AG04449 (cell line): ENCODE results near the gene OTOP1.
"Not testable (repeated sequence)": the region's sequence is repeated elsewhere in the genome, so short reads cannot be mapped to it uniquely, and the experiment has no call there.

ENCODE experiments used
- CTCF ChIA-PET: fragments of 350-600 bp; formaldehyde crosslinking; extraction: SDS; loops from one replicate; lab custom pipeline; 2021; ENCODE audit warnings: antibody characterized with exemption; lab: Yijun Ruan, JAX
- POLR2A ChIA-PET: fragments of 400-600, 350-600 bp; formaldehyde crosslinking; extraction: SDS; loops from one replicate; lab custom pipeline; 2020; ENCODE audit warnings: antibody characterized with exemption, inconsistent platforms; lab: Yijun Ruan, JAX
- DNase-seq: peaks from one replicate; pipeline ENCODE4 v3.0.0-alpha.2; 2010; ENCODE audit warnings: low read depth, low spot score
- H3K4me3 ChIP-seq: 2 replicates; pipeline ENCODE4 v1.5.1; 2011; ENCODE audit warnings: low read depth, mild to moderate bottlenecking, control low read depth, low read length
- TF ChIP-seq, protein P1 (sequence below): IDR thresholded peaks from one replicate; pipeline ENCODE4 v1.5.1; 2011; ENCODE audit warnings: mild to moderate bottlenecking, moderate library complexity, low read length, control low read depth, inconsistent platforms; ENCODE audit not compliant: insufficient read depth; ENCODE audit errors: missing control alignments

OTOP1 gene

DNA sequence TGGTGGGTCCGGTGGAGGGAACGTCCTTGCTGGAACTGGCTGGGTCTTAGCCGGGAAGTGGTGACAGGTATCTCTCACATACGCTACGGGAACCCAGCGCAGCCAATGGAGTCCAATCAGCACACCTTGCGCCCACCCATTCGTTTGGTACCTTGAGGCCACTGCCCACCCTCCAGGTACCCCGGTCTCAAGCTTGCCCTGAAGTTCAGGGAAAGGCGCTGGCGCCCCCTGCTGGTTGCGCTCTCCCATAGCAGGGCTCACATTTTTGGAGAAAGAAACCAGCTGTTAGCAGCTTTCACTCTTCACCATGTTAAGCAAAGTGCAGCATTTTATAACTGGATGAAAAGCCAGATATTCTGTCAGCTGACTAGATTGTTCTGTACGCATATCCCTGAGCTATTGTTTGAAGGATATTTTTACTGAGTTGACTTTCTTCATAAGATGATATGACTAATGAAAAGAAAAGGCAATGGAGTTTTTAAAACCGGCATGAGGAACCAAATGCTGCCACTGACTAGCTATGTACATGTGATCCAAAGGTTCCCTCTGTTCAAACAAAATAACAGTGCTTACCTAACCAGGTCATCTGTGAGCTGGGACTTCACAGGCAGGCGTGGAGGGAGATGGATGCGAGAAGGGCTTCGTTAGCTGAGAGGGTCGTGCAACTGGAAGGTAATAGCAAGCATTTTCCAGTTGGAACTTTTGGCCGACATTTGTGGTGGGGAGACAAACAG is 43.7 kb downstream of the OTOP1 start:
- POLR2A ChIA-PET: no interaction called here
- H3K4me3 ChIP-seq: no peak overlapping the region
- CTCF ChIA-PET: interaction anchor here (0.9 to 1.2 kb wide), 2 partner anchors 76 to 702 kb away, joined by 3 read pairs; no protein-coding TSS in a partner anchor
- TF ChIP-seq, protein P1, sequence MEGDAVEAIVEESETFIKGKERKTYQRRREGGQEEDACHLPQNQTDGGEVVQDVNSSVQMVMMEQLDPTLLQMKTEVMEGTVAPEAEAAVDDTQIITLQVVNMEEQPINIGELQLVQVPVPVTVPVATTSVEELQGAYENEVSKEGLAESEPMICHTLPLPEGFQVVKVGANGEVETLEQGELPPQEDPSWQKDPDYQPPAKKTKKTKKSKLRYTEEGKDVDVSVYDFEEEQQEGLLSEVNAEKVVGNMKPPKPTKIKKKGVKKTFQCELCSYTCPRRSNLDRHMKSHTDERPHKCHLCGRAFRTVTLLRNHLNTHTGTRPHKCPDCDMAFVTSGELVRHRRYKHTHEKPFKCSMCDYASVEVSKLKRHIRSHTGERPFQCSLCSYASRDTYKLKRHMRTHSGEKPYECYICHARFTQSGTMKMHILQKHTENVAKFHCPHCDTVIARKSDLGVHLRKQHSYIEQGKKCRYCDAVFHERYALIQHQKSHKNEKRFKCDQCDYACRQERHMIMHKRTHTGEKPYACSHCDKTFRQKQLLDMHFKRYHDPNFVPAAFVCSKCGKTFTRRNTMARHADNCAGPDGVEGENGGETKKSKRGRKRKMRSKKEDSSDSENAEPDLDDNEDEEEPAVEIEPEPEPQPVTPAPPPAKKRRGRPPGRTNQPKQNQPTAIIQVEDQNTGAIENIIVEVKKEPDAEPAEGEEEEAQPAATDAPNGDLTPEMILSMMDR: peak; percentile 58
- no peak for DNase-seq

DNA sequence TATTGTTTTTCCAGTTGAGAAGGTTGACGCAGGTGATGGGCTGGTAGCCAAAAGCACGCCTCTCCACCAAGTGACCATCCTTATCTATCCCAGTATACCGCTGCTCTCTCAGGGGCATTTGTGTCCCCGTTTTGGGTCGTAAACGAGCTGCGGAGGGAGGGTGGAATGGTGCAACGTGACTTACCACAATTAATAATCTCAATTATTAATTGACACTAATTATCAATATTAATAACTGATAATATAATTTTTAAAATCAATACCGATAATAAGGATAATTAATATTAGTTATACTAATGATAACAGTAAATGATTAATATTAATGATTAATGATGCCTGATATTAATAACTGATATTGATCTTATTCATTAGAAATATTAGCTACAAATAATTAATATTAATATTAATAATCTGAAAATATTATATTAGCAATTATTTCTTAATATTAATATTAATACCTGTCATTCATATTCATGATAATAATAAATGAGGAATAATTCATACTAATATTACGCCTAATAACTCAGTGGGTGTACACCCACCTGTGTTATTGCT is 56.1 kb downstream of the OTOP1 start:
- TF ChIP-seq, protein P1: no peak
- H3K4me3 ChIP-seq: no peak overlapping the region
- no peak for DNase-seq
- ChIA-PET POLR2A (no interaction called here), CTCF (no interaction called here)

GRCh38 chr4:4167981-4168780 is 58.5 kb downstream of the OTOP1 start:
- CTCF ChIA-PET, H3K4me3 ChIP-seq, POLR2A ChIA-PET, DNase-seq: not testable (repeated sequence)

- POLR2A ChIA-PET, CTCF ChIA-PET, DNase-seq, H3K4me3 ChIP-seq: not testable (repeated sequence)
These were observed 59.7 kb downstream of the OTOP1 start for GRCh38 chr4:4166986-4167385.

GRCh38 chr4:4165701-4166392 is 60.9 kb downstream of the OTOP1 start:
- POLR2A ChIA-PET, DNase-seq, CTCF ChIA-PET, H3K4me3 ChIP-seq: not testable (repeated sequence)

- DNase-seq, CTCF ChIA-PET, H3K4me3 ChIP-seq, POLR2A ChIA-PET: not testable (repeated sequence)
These were observed 62.1 kb downstream of the OTOP1 start for GRCh38 chr4:4164532-4165173.

DNA sequence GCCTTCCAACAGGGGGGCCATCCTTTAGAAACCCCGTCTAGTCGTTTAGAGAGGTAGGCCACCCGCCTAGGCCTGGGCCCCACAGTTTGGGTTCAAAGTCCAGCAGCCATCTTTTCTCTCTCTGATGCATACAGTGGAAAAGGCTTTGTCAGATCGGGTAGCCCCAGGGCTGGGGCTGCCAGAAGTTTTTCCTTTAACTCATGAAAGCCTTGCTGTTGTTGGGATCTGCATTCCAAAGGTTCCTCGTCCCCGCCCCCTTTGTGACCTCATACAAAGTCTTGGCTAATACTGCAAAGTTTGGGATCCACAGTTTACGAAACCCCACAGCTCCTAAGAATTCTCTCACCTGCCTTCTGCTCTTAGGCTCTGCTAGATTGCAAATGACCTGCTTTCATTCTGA is 64.5 kb downstream of the OTOP1 start:
- H3K4me3 ChIP-seq, DNase-seq, POLR2A ChIA-PET, CTCF ChIA-PET: not testable (repeated sequence)

- POLR2A ChIA-PET, CTCF ChIA-PET, H3K4me3 ChIP-seq, DNase-seq: not testable (repeated sequence)
These were observed 65.6 kb downstream of the OTOP1 start for GRCh38 chr4:4160956-4161665.

- H3K4me3 ChIP-seq, CTCF ChIA-PET, POLR2A ChIA-PET, DNase-seq: not testable (repeated sequence)
These were observed 81.1 kb downstream of the OTOP1 start for GRCh38 chr4:4145622-4146021.

DNA sequence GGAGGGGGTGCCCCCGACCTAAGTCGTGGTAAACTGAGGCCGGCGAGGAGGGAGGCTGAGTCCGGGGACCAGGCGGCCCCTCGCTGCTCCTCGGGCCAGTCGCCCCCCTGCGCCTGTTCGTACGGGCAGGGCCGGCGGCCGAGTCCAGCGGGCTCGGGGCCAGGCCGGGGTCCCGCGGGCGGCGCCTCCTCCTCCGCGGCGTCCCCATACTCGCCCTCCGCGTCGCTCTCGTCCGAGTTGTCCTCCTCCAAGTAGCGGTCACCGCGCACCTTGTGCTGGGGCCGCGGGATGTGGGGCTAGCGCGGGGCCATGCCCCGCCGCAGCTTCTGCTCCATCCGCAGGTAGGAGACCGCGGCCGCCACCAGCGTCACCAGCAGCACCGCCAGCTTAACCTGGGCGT is 83.4 kb downstream of the OTOP1 start:
- POLR2A ChIA-PET: not testable (repeated sequence)

GRCh38 chr4:4142679-4143078 is 84.0 kb downstream of the OTOP1 start:
- H3K4me3 ChIP-seq, CTCF ChIA-PET, POLR2A ChIA-PET, DNase-seq: not testable (repeated sequence)

More for the DNA sequence above, 83.4 kb downstream of the OTOP1 start:
- DNase-seq, CTCF ChIA-PET, H3K4me3 ChIP-seq: not testable (repeated sequence)

GRCh38 chr4:4141186-4141585 is 85.5 kb downstream of the OTOP1 start:
- CTCF ChIA-PET, POLR2A ChIA-PET, H3K4me3 ChIP-seq, DNase-seq: not testable (repeated sequence)
